Hepatocyte (in vitro differentiated cells): ENCODE results near the gene CDR2L.

ENCODE experiments used
- EZH2phosphoT487 ChIP-seq: fragments of 200-600 bp; sonication (generic); IDR thresholded peaks from one replicate; pipeline ENCODE4 v1.6.1; 2018; ENCODE audit warnings: antibody characterized with exemption, mild to moderate bottlenecking, low read depth, moderate library complexity; ENCODE audit not compliant: unreplicated experiment, severe bottlenecking
- TF ChIP-seq, protein P1 (sequence below): fragments of 200-600 bp; sonication (generic); IDR thresholded peaks from 2 replicates; pipeline ENCODE4 v1.5.1; 2016; ENCODE audit warnings: antibody characterized with exemption, mild to moderate bottlenecking; ENCODE audit not compliant: poor library complexity

DNA sequence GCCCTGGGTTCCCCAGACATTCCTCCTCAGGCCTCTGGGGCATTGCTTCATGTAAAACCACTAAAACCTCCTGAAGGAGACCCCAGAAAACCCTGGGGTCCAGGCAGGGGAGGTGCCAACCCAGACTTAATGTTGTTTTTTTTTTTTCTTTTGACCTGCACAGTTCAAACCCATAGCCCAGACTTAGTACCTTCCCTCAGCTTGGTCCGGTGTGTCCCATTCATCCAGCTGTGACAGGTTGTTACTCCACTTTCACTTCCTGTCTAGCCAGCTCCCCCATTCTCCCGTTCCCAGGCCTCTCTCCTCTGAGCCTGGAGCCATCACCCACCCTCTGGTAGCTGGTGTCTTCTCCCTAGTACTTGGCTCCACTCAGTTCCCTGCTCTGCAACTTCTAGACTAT, 4.8 kb downstream of the CDR2L start:
- TF ChIP-seq, protein P1, sequence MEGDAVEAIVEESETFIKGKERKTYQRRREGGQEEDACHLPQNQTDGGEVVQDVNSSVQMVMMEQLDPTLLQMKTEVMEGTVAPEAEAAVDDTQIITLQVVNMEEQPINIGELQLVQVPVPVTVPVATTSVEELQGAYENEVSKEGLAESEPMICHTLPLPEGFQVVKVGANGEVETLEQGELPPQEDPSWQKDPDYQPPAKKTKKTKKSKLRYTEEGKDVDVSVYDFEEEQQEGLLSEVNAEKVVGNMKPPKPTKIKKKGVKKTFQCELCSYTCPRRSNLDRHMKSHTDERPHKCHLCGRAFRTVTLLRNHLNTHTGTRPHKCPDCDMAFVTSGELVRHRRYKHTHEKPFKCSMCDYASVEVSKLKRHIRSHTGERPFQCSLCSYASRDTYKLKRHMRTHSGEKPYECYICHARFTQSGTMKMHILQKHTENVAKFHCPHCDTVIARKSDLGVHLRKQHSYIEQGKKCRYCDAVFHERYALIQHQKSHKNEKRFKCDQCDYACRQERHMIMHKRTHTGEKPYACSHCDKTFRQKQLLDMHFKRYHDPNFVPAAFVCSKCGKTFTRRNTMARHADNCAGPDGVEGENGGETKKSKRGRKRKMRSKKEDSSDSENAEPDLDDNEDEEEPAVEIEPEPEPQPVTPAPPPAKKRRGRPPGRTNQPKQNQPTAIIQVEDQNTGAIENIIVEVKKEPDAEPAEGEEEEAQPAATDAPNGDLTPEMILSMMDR, result no peak
- no peak for TF ChIP-seq EZH2phosphoT487
